ENCODE data around the gene HSPB8. TPM values are rescaled to one million over a fixed set of nuclear protein-coding genes. Genes with fewer than 3 reads are reported as not detected.
A peak's percentile ranks its signal among the peaks of the same experiment; 100 is the strongest.

Gene HSPB8
- total RNA-seq, 2 donors from 2014 or later = 9.7 to 10.4 TPM

GRCh38 chr12:119156401-119157044, 22.2 kb upstream of the HSPB8 start:
- TF ChIP-seq, protein P1, sequence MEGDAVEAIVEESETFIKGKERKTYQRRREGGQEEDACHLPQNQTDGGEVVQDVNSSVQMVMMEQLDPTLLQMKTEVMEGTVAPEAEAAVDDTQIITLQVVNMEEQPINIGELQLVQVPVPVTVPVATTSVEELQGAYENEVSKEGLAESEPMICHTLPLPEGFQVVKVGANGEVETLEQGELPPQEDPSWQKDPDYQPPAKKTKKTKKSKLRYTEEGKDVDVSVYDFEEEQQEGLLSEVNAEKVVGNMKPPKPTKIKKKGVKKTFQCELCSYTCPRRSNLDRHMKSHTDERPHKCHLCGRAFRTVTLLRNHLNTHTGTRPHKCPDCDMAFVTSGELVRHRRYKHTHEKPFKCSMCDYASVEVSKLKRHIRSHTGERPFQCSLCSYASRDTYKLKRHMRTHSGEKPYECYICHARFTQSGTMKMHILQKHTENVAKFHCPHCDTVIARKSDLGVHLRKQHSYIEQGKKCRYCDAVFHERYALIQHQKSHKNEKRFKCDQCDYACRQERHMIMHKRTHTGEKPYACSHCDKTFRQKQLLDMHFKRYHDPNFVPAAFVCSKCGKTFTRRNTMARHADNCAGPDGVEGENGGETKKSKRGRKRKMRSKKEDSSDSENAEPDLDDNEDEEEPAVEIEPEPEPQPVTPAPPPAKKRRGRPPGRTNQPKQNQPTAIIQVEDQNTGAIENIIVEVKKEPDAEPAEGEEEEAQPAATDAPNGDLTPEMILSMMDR (conservative IDR thresholded peaks at IDR 0.05) = peak; percentile 64
- H3K27me3 ChIP-seq (ENCODE audit: control insufficient read depth, insufficient read depth, low read length, poor library complexity, severe bottlenecking) = no peaks in the 10 kb centered on the region
- peaks cover 4% of the 10 kb centered on the region for H3K36me3 Mint-ChIP-seq (ENCODE audit: low read depth)
- H3K27ac Mint-ChIP-seq = no peak overlapping the region
- peaks cover 17% of the 10 kb centered on the region for H3K4me1 Mint-ChIP-seq
- H3K4me3 Mint-ChIP-seq = no peak overlapping the region
- no peak overlapping the region for H3K9ac ChIP-seq (ENCODE audit: extremely low read depth, low read length, poor library complexity, severe bottlenecking)
- H3K27ac ChIP-seq (ENCODE audit: low read depth, low read length) = no peak overlapping the region
- H3K4me3 ChIP-seq (ENCODE audit: low read length) = no peak overlapping the region
- H3K9me3 ChIP-seq (ENCODE audit: control insufficient read depth, low read length) = peaks cover 9% of the 10 kb centered on the region
- H3K4me1 ChIP-seq (ENCODE audit: control insufficient read depth, insufficient read depth, low read length) = no peaks in the 10 kb centered on the region
- peaks cover 4% of the 10 kb centered on the region for H3K27me3 Mint-ChIP-seq (ENCODE audit: insufficient read depth)
- peak; percentile 94 for DNase-seq
- WGBS, 2 experiments (ENCODE audit: insufficient coverage in 1 of 2, insufficient read length in 1 of 2) = 86 to 96% methylated on average over 11 to 35 of the region's 35 CpGs
- no peaks in the 10 kb centered on the region for H3K36me3 ChIP-seq (ENCODE audit: control insufficient read depth, insufficient read depth, low read length)
- peaks cover 7% of the 10 kb centered on the region for H3K9me3 Mint-ChIP-seq

DNA sequence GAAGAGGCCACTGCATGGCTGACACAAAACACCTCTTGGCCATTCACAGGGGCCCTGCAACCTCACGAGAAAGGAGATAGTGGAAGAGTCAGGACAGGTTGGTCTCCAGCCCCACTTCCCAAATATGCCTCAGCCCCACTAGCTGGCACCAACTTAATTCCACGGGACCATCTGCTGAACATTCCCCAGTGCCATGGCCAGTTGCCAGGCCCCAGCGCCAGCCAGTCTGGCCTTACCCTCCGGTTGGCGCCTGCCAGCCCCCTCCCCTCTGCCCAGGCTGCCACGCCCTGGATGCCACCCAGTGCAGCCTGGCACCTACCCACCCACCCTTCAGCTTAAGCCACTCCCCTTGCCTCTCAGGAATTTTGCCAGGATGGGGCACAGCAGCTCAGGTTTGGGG, 21.2 kb upstream of the HSPB8 start:
- no peak overlapping the region for H3K27ac Mint-ChIP-seq
- H3K4me1 Mint-ChIP-seq = peaks cover 17% of the 10 kb centered on the region
- no peak for DNase-seq
- Histone ChIP-seq H3K27ac (ENCODE audit: low read depth, low read length) (no peak overlapping the region), H3K9ac (ENCODE audit: extremely low read depth, low read length, poor library complexity, severe bottlenecking) (no peak overlapping the region), H3K4me1 (ENCODE audit: control insufficient read depth, insufficient read depth, low read length) (no peaks in the 10 kb centered on the region), H3K27me3 (ENCODE audit: control insufficient read depth, insufficient read depth, low read length, poor library complexity, severe bottlenecking) (no peaks in the 10 kb centered on the region), H3K36me3 (ENCODE audit: control insufficient read depth, insufficient read depth, low read length) (no peaks in the 10 kb centered on the region), H3K4me3 (ENCODE audit: low read length) (no peak overlapping the region), H3K9me3 (ENCODE audit: control insufficient read depth, low read length) (no peaks in the 10 kb centered on the region)
- H3K36me3 Mint-ChIP-seq (ENCODE audit: low read depth) = no peaks in the 10 kb centered on the region
- H3K4me3 Mint-ChIP-seq = no peak overlapping the region
- peaks cover 5% of the 10 kb centered on the region for H3K27me3 Mint-ChIP-seq (ENCODE audit: insufficient read depth)
- 89% methylated on average over 6 of the region's 6 CpGs; no CpG with 5 or more reads in 1 of the 2 experiments for WGBS, 2 experiments (ENCODE audit: insufficient coverage in 1 of 2, insufficient read length in 1 of 2)
- TF ChIP-seq, protein P1 (conservative IDR thresholded peaks at IDR 0.05) = no peak
- no peaks in the 10 kb centered on the region for H3K9me3 Mint-ChIP-seq

GRCh38 chr12:119157978-119158377, 20.8 kb upstream of the HSPB8 start:
- no peak overlapping the region for H3K9ac ChIP-seq (ENCODE audit: extremely low read depth, low read length, poor library complexity, severe bottlenecking)
- H3K27me3 ChIP-seq (ENCODE audit: control insufficient read depth, insufficient read depth, low read length, poor library complexity, severe bottlenecking) = no peaks in the 10 kb centered on the region
- no peaks in the 10 kb centered on the region for H3K4me1 ChIP-seq (ENCODE audit: control insufficient read depth, insufficient read depth, low read length)
- Mint-ChIP-seq H3K4me1 (peaks cover 17% of the 10 kb centered on the region), H3K4me3 (no peak overlapping the region), H3K27ac (no peak overlapping the region), H3K27me3 (ENCODE audit: insufficient read depth) (peaks cover 6% of the 10 kb centered on the region), H3K9me3 (no peaks in the 10 kb centered on the region), H3K36me3 (ENCODE audit: low read depth) (no peaks in the 10 kb centered on the region)
- 88% methylated on average over 6 of the region's 7 CpGs; no CpG with 5 or more reads in 1 of the 2 experiments for WGBS, 2 experiments (ENCODE audit: insufficient coverage in 1 of 2, insufficient read length in 1 of 2)
- H3K36me3 ChIP-seq (ENCODE audit: control insufficient read depth, insufficient read depth, low read length) = no peaks in the 10 kb centered on the region
- no peaks in the 10 kb centered on the region for H3K9me3 ChIP-seq (ENCODE audit: control insufficient read depth, low read length)
- H3K4me3 ChIP-seq (ENCODE audit: low read length) = no peak overlapping the region
- H3K27ac ChIP-seq (ENCODE audit: low read depth, low read length) = no peak overlapping the region
- DNase-seq = no peak
- TF ChIP-seq, protein P1 (conservative IDR thresholded peaks at IDR 0.05) = no peak

All from endodermal cell (in vitro differentiated cells).